Mucosa of descending colon (tissue), 3 donors: Measurements from ENCODE around the gene SLC66A3. TPM values are rescaled to one million over a fixed set of nuclear protein-coding genes. Genes with fewer than 3 reads are reported as not detected.
A peak's percentile ranks its signal among the peaks of the same experiment; 100 is the strongest.

ENCODE experiments used
- ATAC-seq: fragments of 200-7000 bp; cut with Tn5 transposase; one replicate; pipeline ENCODE4 v1.9.1; 2020; ENCODE audit warnings: mild to moderate bottlenecking, moderate library complexity
- DNase-seq, 3 donors: peaks; one replicate each; pipeline ENCODE4 v3.0.0-alpha.2; 2020
- H3K36me3 ChIP-seq: fragments of 200-600 bp; one replicate; pipeline ENCODE4 v1.8.0; 2021; ENCODE audit warnings: low read depth, mild to moderate bottlenecking
- H3K4me1 ChIP-seq: fragments of 200-600 bp; one replicate; pipeline ENCODE4 v1.8.0; 2021; ENCODE audit warnings: low read depth, mild to moderate bottlenecking
- H3K4me3 ChIP-seq: fragments of 200-600 bp; one replicate; pipeline ENCODE4 v1.8.0; 2021; ENCODE audit warnings: mild to moderate bottlenecking
- H3K9me3 ChIP-seq: fragments of 200-600 bp; one replicate; pipeline ENCODE4 v1.8.0; 2021; ENCODE audit warnings: mild to moderate bottlenecking
- intact Hi-C, 2 donors: fragments of 100-400 bp; cut with DNase I in 1 of 2; cut with micrococcal nuclease in 1 of 2; formaldehyde crosslinking; loops; one replicate each; pipeline versions ENCODE4 v1.11.0 to v1.11.1; 2022; cut with DNase I, micrococcal nuclease
- total RNA-seq, 3 donors: library from RNA; stranded (reverse); fragmentation: NEBNext Ultra II Directional in 2 of 3; extraction: Animal tissue kit (Norgen Biotek cat#: 25700) in 2 of 3; gene quantifications; one replicate each; pipeline versions ENCODE4 v1.2.1 to v1.2.4, GENCODE V29; 2021 to 2023
- TF ChIP-seq, protein P1 (sequence below): fragments of 200-600 bp; IDR thresholded peaks from one replicate; pipeline ENCODE4 v1.8.0; 2022; ENCODE audit warnings: antibody characterized with exemption, mild to moderate bottlenecking
- donor health status: DM: no; HTN: no; CAD: no; lungs with moderate emphysema.
- donor health status: DM: no; HTN: no; CAD: no.
- donor health status: DM: no; HTN: yes; CAD: no.

Gene SLC66A3
- total RNA-seq, 3 donors from 2014 or later, result 9.4 to 14.2 (median 12.1) TPM

DNA sequence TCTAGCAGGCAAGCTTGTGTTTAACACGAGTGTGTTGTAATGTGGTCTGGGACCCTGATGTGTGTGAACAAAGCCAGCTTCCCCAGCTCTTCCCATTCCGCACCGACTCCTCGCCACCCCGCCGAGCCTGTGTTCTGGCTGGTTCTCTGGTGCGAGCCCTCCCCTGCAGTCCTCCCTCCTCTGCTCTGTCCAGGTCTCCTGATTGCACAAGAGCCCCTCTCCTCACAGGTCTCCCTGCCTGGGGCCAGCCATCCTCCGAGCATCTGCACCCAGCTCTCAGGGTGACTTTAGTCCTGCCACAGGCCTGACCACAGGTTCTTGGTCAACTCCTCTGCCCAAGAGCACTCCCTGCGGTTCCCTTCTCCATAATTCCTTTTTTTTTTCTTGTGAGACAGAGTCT lies 13.2 kb downstream of the SLC66A3 start:
- no peak for ATAC-seq

DNA sequence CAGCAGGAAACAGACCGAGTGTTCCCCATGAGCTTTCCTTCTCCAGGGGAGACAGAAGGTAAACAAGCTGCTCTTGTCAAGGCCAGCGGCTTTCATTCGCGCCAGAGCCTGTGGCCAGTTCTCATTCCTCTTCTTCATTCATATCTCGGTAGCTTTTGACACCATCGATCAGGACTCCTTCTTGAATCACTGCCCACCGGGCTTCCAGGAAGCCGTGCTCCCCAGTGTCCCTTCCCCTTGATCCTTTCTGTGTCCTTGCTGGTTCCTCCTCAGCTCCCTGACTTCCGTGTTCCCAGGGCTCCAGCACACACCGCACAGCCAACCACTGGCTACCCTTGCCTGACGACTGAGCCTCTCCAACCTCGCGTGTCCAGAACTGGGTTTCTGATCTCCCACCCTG lies 14.1 kb downstream of the SLC66A3 start:
- Histone ChIP-seq H3K4me1 (no peaks in the 10 kb centered on the region), H3K36me3 (no peaks in the 10 kb centered on the region), H3K9me3 (no peaks in the 10 kb centered on the region), H3K4me3 (no peak overlapping the region)
- no peak for DNase-seq
- peak; percentile 56 for ATAC-seq
- intact Hi-C loops, result no loop called here
- TF ChIP-seq, protein P1, sequence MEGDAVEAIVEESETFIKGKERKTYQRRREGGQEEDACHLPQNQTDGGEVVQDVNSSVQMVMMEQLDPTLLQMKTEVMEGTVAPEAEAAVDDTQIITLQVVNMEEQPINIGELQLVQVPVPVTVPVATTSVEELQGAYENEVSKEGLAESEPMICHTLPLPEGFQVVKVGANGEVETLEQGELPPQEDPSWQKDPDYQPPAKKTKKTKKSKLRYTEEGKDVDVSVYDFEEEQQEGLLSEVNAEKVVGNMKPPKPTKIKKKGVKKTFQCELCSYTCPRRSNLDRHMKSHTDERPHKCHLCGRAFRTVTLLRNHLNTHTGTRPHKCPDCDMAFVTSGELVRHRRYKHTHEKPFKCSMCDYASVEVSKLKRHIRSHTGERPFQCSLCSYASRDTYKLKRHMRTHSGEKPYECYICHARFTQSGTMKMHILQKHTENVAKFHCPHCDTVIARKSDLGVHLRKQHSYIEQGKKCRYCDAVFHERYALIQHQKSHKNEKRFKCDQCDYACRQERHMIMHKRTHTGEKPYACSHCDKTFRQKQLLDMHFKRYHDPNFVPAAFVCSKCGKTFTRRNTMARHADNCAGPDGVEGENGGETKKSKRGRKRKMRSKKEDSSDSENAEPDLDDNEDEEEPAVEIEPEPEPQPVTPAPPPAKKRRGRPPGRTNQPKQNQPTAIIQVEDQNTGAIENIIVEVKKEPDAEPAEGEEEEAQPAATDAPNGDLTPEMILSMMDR, result no peak

More for the DNA sequence above, 13.2 kb downstream of the SLC66A3 start:
- intact Hi-C loops, result no loop called here
- H3K36me3 ChIP-seq, result no peaks in the 10 kb centered on the region
- DNase-seq, result no peak
- no peak overlapping the region for H3K4me3 ChIP-seq
- H3K9me3 ChIP-seq, result no peaks in the 10 kb centered on the region
- no peaks in the 10 kb centered on the region for H3K4me1 ChIP-seq
- TF ChIP-seq, protein P1, result no peak

DNA sequence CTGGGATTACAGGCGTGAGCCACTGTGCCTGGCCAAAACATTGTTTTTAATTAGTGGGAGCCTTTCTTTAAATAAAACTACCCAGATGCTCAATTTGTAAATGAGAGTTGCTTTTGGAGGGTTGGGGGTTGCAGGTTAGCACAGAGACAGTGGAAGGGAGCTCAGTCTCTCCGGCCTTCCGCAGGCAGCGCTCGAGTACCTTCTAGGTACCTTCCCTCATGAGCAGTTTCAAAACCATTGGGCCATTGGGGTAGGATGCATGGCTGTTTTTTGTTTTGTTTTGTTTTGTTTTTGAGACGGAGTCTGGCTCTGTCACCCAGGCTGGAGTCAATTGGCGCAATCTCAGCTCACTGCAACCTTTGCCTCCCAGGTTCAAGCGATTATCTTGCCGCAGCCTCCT lies 19.0 kb downstream of the SLC66A3 start:
- Histone ChIP-seq H3K4me3 (no peak overlapping the region), H3K36me3 (no peaks in the 10 kb centered on the region), H3K4me1 (no peaks in the 10 kb centered on the region), H3K9me3 (no peaks in the 10 kb centered on the region)
- intact Hi-C loops, result no loop called here
- DNase-seq, result no peak
- ATAC-seq, result no peak
- TF ChIP-seq, protein P1, result no peak

DNA sequence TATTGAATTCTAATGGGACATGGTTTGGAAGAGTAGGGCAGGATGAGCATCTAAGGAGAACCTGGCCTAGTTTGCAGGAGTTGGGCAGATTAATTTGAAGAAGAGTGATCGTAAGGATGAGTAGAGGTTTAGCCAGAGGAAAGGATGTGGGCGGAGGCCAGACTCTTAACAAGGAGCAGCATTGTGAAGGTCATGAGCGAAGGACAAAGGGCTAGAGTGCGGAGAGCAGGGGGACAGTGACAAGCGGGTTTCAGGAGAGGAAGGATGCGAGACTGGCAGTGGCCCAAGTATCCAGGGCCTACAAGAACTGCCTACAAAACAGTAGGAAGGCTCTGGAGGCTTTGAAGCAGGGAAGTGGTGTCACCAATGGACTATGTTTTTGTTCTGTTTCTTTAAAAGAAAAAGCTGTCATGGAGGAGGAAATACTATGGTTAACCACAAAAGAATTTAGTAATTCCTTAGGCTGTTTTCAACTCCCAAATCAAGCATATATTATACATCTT lies 20.1 kb downstream of the SLC66A3 start:
- DNase-seq, result no peak
- peak; percentile 14 for ATAC-seq
- intact Hi-C loops, result no loop called here

DNA sequence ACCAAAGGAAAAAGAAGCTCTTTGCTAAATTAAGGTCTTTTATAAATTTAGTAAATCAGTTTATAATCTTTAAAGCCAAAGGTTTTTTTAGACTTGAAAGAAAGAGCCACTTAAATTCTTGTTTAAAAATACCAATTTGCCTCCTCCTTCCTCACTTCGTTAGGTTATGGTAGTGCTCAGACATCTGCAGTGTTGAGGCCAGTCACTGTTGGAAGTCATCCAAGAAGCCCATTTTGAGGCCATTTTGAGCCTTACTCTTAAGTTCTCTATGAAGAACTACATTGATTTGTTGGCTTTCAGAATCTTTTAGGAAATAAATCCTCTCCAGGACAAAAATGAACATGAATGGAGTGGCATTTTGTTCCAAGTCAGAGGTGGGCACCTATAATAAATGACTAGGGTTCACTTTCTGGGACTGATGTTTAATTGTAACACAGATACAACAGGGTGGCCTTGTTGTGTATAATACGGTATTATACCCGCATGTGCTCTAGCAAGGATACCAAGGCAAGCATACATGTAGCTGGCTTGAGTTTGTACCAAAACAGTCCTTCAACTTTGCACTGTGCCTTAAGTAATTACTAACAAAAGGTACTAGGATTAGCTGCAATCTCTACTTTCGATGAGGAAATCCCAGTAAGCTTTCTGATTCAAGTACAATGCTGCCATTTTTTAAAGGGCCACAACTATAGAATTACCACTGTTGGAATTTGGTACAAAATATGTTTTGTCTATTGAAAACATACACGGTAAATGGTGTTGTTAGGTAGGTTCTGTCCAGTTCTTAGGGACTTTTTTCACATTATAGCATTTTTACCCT lies 22.8 kb downstream of the SLC66A3 start:
- ATAC-seq (no peak), DNase-seq (no peak)
- H3K4me1 ChIP-seq, result no peaks in the 10 kb centered on the region
- TF ChIP-seq, protein P1, result no peak
- H3K4me3 ChIP-seq, result no peak overlapping the region
- no peaks in the 10 kb centered on the region for H3K36me3 ChIP-seq
- no peaks in the 10 kb centered on the region for H3K9me3 ChIP-seq
- intact Hi-C loops, result no loop called here

More for the DNA sequence above, 20.1 kb downstream of the SLC66A3 start:
- Histone ChIP-seq H3K9me3 (no peaks in the 10 kb centered on the region), H3K4me3 (no peak overlapping the region), H3K36me3 (no peaks in the 10 kb centered on the region), H3K4me1 (no peaks in the 10 kb centered on the region)
- TF ChIP-seq, protein P1, result no peak
